Subcutaneous adipose tissue (tissue), 4 donors: ENCODE results near the gene STARD3NL. TPM values are rescaled to one million over a fixed set of nuclear protein-coding genes. Genes with fewer than 3 reads are reported as not detected.

Experiments
- total RNA-seq, 4 donors: library from RNA; depleted of rRNA; stranded (reverse); fragments of >200 nt; gene quantifications; one replicate each; pipeline ENCODE4 v1.1.0, GENCODE V29; 2016
- TF ChIP-seq, protein P1 (sequence below): fragments of 450-650 bp; IDR thresholded peaks from one replicate; pipeline ENCODE4 v1.5.1; 2016; ENCODE audit warnings: low read depth, mild to moderate bottlenecking, control low read depth, antibody characterized with exemption, moderate library complexity

The STARD3NL gene
- total RNA-seq, 4 donors from 2014 or later = 33.0 to 50.4 (median 42.3) TPM

- TF ChIP-seq, protein P1, sequence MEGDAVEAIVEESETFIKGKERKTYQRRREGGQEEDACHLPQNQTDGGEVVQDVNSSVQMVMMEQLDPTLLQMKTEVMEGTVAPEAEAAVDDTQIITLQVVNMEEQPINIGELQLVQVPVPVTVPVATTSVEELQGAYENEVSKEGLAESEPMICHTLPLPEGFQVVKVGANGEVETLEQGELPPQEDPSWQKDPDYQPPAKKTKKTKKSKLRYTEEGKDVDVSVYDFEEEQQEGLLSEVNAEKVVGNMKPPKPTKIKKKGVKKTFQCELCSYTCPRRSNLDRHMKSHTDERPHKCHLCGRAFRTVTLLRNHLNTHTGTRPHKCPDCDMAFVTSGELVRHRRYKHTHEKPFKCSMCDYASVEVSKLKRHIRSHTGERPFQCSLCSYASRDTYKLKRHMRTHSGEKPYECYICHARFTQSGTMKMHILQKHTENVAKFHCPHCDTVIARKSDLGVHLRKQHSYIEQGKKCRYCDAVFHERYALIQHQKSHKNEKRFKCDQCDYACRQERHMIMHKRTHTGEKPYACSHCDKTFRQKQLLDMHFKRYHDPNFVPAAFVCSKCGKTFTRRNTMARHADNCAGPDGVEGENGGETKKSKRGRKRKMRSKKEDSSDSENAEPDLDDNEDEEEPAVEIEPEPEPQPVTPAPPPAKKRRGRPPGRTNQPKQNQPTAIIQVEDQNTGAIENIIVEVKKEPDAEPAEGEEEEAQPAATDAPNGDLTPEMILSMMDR = no peak
Observed at GRCh38 chr7:38223306-38223705, 45.3 kb downstream of the STARD3NL start.

- TF ChIP-seq, protein P1 = no peak
Observed at GRCh38 chr7:38224392-38224791, 46.3 kb downstream of the STARD3NL start.

GRCh38 chr7:38229386-38229785 lies 51.3 kb downstream of the STARD3NL start:
- TF ChIP-seq, protein P1 = no peak

GRCh38 chr7:38229884-38230642 lies 52.0 kb downstream of the STARD3NL start:
- TF ChIP-seq, protein P1 = no peak

DNA sequence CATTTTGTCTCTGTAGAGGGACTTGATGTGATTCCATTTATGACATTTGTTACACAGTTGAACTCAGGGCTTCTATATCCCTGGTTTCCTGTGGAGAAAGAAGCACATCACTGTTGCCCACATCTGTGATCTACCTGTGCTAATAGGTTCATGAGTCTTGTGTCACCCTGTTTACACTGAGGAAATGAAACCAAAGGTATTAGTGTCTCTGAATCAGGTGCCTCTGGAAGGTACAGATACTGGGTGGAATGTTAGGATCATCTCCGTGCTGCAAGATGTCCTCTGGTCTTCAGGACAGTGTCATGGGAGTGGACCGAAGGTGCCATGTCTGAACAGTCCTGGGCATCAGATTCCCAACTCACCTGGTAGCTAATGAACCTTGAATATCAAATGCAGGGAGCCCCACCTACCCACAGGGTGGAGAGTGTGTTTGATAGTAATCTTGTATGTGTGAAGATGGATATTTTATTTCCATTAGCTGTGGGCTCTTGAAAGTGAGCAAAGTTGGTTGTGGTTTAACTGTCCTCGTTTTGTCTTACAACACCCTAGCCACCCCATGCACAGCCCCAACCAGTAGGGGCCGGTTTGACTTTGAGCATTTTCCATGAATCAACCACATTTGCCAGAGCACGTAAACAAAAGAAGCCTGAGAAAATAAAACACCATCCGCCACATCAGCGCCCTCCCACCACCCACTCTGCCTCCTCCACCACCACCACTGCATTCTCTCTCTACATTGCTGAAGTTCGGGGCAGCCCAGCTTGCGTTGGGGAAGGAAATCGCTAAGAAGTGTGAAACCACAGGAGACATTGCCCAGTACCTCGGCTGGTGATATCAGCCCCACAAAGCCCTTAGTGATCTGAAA lies 54.7 kb downstream of the STARD3NL start:
- TF ChIP-seq, protein P1 = no peak

GRCh38 chr7:38235606-38236005 lies 57.6 kb downstream of the STARD3NL start:
- TF ChIP-seq, protein P1 = no peak

DNA sequence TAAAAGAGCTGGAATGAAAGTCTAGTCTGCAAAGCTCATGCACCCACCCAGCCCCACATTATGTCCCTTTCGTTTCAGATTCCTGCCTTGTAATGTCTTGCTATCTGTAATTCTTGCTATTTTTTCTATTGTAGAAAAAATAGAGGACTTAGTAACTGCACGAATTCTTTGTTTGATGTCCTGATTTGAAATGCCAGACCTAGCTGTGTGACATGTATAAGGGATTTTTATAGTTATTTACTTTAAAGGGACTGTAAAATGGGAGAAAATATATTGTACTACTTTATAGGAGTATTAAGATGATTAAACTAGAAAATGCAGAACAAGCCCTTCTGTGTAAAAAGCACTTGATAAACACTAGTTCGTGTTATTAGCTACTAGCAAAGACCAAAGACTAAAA lies 63.0 kb downstream of the STARD3NL start:
- TF ChIP-seq, protein P1 = no peak
